Fibroblast of mammary gland (primary cell): ENCODE measurements around the gene PREX1.
A peak's percentile ranks its signal among the peaks of the same experiment; 100 is the strongest.

Source experiments
- DNase-seq: peaks from one replicate; pipeline ENCODE4 v3.0.0-alpha.2; 2010; ENCODE audit warnings: low read depth
- H3K4me3 ChIP-seq: 2 replicates; pipeline ENCODE4 v1.5.1; 2011; ENCODE audit warnings: low read depth, mild to moderate bottlenecking, low read length, moderate library complexity; ENCODE audit not compliant: control insufficient read depth
- CTCF ChIP-seq: conservative IDR thresholded peaks from 2 replicates; pipeline ENCODE4 v1.5.1; 2011; ENCODE audit warnings: low read depth, low read length, inconsistent platforms; ENCODE audit not compliant: control insufficient read depth, insufficient read depth

The PREX1 gene

GRCh38 chr20:48730977-48731376 is 96.8 kb downstream of the PREX1 start:
- no peak for TF ChIP-seq CTCF
- no peak overlapping the region for H3K4me3 ChIP-seq
- no peak for DNase-seq

GRCh38 chr20:48729538-48729937 is 98.3 kb downstream of the PREX1 start:
- DNase-seq = no peak
- TF ChIP-seq CTCF = no peak

GRCh38 chr20:48728042-48728825 is 99.6 kb downstream of the PREX1 start:
- no peak for DNase-seq
- no peak overlapping the region for H3K4me3 ChIP-seq
- TF ChIP-seq CTCF = no peak

More at GRCh38 chr20:48729538-48729937, 98.3 kb downstream of the PREX1 start:
- H3K4me3 ChIP-seq = no peak overlapping the region

GRCh38 chr20:48727226-48727625 is 100.6 kb downstream of the PREX1 start:
- no peak for TF ChIP-seq CTCF
- no peak for DNase-seq
- no peak overlapping the region for H3K4me3 ChIP-seq

- no peak for TF ChIP-seq CTCF
- DNase-seq = peak; percentile 42
- H3K4me3 ChIP-seq = no peak overlapping the region
Measured at GRCh38 chr20:48725555-48725991, 102.2 kb downstream of the PREX1 start.

GRCh38 chr20:48724891-48725554 is 102.8 kb downstream of the PREX1 start:
- no peak overlapping the region for H3K4me3 ChIP-seq
- DNase-seq = no peak
- TF ChIP-seq CTCF = no peak
